Amniotic epithelial cell (primary cell): ENCODE data around the gene GPR39.

Experiments used
- DNase-seq: peaks from one replicate; pipeline ENCODE4 v3.0.0-alpha.2; 2010; ENCODE audit warnings: low read depth

GPR39 gene

GRCh38 chr2:132446444-132446843, 29.8 kb downstream of the GPR39 start:
- DNase-seq, result no peak

GRCh38 chr2:132448331-132448730, 31.7 kb downstream of the GPR39 start:
- no peak for DNase-seq

- DNase-seq, result peak; percentile 30
These were observed 32.2 kb downstream of the GPR39 start for GRCh38 chr2:132448771-132449170.

- no peak for DNase-seq
These were observed 33.3 kb downstream of the GPR39 start for GRCh38 chr2:132449868-132450267.

- no peak for DNase-seq
These were observed 44.2 kb downstream of the GPR39 start for GRCh38 chr2:132460781-132461180.

GRCh38 chr2:132462236-132462635, 45.6 kb downstream of the GPR39 start:
- no peak for DNase-seq

GRCh38 chr2:132463719-132464118, 47.1 kb downstream of the GPR39 start:
- DNase-seq, result no peak

GRCh38 chr2:132465917-132466316, 49.3 kb downstream of the GPR39 start:
- no peak for DNase-seq

GRCh38 chr2:132466428-132467028, 49.9 kb downstream of the GPR39 start:
- no peak for DNase-seq

- no peak for DNase-seq
These were observed 52.4 kb downstream of the GPR39 start for GRCh38 chr2:132468821-132469675.

- DNase-seq, result no peak
These were observed 54.1 kb downstream of the GPR39 start for GRCh38 chr2:132470746-132471145.

- no peak for DNase-seq
These were observed 56.7 kb downstream of the GPR39 start for GRCh38 chr2:132473174-132473883.

- DNase-seq, result no peak
These were observed 59.0 kb downstream of the GPR39 start for GRCh38 chr2:132475615-132476014.

- DNase-seq, result no peak
These were observed 60.8 kb downstream of the GPR39 start for GRCh38 chr2:132477436-132477835.

- no peak for DNase-seq
These were observed 61.4 kb downstream of the GPR39 start for GRCh38 chr2:132477962-132478361.

GRCh38 chr2:132478461-132479105, 62.0 kb downstream of the GPR39 start:
- no peak for DNase-seq

GRCh38 chr2:132479155-132479554, 62.5 kb downstream of the GPR39 start:
- no peak for DNase-seq

GRCh38 chr2:132482821-132483220, 66.2 kb downstream of the GPR39 start:
- DNase-seq, result no peak

- no peak for DNase-seq
These were observed 67.5 kb downstream of the GPR39 start for GRCh38 chr2:132484144-132484543.

GRCh38 chr2:132488491-132488890, 71.9 kb downstream of the GPR39 start:
- no peak for DNase-seq

- DNase-seq, result no peak
These were observed 72.5 kb downstream of the GPR39 start for GRCh38 chr2:132489150-132489549.

GRCh38 chr2:132495881-132496280, 79.3 kb downstream of the GPR39 start:
- no peak for DNase-seq
